HG03064 (cell line): ENCODE data around the gene SLC35F2.
"Not testable (repeated sequence)": the region's sequence is repeated elsewhere in the genome, so short reads cannot be mapped to it uniquely, and the experiment has no call there.

Experiments
- ATAC-seq: cut with Tn5 transposase; IDR thresholded peaks from one replicate; pipeline ENCODE4 v1.9.1; 2021; ENCODE audit warnings: low read depth; ENCODE audit not compliant: unreplicated experiment

Gene SLC35F2

DNA sequence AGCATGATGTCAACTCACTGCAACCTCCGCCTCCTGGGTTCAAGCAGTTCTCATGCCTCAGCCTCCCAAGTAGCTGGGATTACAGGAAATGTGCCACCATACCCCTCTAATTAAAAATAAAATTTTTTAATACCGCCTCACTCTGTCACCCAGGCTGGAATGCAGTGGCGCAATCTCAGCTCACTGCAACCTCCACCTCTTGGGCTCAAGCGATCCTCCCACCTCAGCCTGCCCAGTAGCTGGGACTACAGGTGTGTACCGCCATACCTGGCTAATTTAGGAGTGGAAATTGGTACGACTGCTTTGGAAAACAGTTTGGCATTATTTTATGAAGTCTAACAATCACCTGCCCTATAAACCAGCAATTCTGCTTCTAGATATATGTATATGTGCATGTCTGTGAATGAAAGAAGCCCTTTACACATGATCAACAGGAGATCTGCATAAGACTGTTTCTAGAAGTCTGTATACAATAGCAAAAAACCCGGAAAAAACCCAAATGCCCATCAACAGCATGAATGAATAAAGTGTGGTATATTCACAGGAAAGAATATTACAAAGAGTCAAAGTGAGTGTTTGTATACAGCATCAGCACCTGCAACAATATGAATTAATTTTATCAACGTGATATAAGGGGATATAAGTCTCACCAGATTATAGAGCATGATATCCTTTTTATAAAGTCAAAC lies 16.0 kb downstream of the SLC35F2 start:
- ATAC-seq = no peak

DNA sequence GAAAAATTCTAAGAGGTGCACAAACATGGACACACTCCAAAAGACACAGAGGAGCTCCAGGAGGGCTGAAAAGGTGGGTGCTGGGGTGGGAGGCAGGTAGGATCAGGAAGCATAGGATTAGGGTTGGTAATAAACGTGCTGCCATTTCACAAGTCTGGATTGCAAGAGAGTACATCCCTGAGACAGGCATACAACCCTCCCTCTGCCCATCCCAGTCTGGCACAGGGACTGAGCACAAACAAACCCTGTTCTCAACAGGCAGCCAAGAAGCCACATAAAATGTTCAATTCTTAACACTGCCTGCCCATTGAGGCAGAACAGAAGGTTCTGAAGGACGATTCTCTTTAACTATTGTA lies 18.5 kb downstream of the SLC35F2 start:
- ATAC-seq = peak; percentile 29

DNA sequence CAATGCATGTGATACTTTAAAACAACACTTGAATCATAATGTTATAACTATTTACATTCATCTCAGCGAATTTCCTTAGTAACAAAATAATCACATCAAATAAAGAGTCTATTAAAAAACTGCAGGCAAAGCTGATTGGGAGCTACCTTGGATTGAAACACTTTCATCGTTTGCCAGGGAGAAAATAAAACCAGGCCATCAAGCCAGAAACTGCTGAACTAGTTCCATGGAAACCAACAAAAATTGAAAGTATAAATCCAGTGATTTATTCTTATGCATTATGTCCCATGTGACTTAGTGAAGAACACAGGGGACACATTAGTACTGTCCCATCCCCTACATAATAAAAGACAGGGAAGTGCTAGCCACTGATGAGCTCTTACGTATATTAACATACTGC lies 21.7 kb downstream of the SLC35F2 start:
- ATAC-seq = no peak

DNA sequence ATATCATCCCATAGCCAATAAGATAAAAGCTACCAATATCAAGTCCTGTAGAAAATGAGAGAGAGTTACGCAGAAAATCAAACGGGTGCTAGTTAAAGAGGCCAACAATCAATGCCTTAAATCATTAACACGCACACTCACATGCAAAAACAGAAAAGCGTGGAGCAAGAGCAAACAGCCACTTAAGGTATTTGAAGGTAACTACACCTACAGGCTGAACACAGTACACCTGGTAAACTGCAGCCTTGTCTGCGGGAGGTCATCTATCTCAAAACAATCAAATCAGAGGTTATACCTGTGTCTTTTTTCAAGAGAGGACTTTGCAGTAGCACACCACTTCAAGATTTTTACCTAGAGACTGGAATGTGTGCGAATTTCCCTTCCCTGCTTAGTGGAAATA lies 23.6 kb downstream of the SLC35F2 start:
- ATAC-seq = no peak

DNA sequence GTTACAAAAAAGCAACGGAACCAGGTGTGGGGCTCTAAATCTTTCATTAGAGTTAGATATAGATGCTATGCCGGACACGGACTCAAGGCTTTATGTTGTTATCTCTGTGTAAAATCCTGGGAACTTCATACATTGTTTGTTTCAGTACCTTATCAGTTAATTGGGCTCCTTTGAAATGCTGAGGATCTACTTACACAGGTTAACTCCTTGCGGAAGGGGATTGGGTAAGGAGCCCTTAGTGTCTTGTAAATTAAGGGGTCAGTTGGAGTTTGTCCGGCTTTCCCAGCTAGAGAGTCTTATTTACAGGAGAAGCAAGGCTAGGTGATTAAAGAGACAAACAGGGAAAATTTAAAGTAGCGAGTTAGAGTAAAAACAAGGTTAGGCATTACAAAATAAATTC lies 24.7 kb downstream of the SLC35F2 start:
- ATAC-seq = not testable (repeated sequence)

DNA sequence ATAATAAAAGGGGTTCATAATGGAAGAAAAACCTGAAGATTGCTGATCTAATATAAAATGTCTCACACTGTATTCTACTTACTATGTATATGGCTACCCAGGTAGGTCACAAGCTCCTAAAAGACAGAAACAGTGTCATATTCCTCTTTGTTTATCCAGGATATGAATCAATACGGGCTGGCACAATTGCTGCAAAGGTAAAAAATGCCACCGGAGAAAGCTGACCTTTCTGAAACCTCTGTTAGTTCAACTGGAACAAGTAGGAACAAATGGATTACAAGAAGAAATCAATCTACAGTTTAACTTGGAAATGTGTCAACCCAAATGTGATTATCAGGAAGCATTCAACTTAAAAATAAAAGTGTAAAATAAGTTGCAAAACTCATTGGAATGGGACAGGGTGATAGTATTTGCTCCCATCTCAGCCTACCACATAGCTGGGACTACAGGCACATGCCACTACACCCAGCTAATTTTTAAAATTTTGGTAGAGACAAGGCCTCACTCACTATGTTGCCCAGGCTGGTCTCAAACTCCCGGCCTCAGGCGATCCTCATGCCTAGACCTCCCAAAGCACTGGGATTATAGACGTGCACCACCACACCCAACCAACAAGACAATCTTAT lies 27.6 kb downstream of the SLC35F2 start:
- ATAC-seq = no peak

DNA sequence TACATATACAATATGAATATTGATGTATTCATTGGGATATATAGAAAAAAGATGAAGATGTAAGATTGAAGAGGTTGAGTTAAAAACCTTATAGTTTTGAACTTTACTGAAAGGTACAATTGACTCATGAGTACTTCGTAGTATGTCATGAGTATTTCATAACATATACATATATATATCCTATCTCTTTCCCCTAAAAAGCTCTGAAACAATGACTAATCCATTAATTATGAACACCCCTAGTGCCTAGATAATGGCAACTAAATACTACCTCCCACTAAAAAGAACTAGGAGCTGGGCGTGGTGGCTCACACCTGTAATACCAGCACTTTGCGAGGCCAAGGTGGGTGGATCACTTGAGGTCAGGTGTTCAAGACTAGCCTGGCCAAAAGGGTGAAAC lies 31.5 kb downstream of the SLC35F2 start:
- ATAC-seq = no peak

DNA sequence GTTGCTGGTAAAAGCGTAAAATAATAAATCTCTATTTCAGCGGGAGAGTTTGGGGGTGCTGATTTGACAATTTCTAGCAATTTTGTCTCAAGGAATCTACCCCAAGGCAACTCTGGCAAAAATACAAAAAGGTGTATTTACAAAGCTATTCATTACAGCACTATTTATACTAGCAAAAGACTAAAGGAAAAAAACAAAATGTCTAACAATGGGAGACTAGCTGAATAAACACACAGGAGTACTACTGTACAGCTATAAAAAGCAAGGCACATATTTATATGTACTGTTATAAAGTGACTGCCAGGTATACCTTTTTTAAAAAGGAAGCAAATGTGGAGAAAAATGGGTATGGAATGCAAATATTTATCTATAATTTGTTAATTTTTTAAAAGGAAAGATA lies 32.7 kb downstream of the SLC35F2 start:
- no peak for ATAC-seq

DNA sequence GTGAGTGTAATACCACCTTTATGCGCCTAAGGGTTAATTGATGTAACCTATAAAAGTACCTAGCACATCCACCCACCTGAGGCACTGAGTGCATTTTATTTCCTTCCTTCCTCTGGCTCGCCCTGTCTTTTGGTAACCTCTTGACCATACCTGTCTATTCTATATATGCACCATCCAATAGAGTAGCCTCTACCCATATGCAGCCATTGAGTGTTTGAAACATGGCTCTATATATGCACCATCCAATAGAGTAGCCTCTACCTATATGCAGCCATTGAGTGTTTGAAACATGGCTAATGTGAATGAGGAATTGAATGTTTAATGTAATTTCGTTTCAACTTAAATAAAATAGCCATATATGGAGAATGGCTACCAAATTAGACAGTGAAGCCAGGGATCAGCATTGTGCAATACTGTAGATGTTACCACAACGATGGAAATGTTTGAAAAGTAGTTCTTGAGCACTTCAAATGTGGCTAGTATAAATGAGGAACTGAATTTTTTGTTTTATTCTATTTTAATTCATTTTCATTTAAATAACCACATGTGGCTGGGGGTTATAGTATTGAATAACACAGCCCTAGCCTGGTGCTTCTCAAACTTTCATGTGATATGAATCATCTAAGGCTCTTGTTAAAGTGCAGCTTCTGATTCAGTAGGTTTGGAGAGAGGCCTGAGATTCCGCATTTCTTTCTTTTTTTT lies 33.8 kb downstream of the SLC35F2 start:
- ATAC-seq = no peak

DNA sequence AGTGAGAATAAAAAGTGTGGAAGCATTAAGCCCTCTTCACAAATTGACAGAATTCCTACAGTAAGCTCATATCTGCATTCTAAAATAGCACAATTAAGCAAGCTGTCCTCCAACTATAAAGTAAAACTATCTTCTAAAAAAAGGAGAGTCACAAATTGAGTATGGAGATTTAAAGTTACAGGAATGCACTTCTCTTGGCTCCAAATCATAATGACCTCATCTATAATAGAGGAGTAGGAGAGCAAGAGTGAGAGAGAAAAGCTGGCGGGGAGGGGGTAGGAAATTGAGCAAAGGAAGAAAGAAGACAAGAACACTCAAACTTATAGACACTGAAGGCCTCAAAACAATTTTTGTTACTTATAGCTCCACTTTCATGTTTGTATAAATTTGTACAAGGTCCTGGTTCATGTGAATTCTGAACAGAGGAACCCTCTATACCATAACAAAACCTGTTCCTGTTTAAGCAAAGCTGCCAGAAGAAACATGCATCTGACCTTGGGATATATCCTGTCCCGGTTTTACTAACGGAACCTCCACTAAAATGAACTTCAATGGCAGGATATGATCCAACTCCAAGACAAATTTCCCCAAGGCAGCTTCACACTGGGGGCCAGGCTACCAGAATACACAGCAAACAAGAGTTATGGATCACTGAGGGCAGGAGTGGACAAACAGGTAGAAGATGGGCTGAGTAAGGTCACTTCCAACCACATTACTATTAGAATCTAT lies 37.2 kb downstream of the SLC35F2 start:
- ATAC-seq = no peak

DNA sequence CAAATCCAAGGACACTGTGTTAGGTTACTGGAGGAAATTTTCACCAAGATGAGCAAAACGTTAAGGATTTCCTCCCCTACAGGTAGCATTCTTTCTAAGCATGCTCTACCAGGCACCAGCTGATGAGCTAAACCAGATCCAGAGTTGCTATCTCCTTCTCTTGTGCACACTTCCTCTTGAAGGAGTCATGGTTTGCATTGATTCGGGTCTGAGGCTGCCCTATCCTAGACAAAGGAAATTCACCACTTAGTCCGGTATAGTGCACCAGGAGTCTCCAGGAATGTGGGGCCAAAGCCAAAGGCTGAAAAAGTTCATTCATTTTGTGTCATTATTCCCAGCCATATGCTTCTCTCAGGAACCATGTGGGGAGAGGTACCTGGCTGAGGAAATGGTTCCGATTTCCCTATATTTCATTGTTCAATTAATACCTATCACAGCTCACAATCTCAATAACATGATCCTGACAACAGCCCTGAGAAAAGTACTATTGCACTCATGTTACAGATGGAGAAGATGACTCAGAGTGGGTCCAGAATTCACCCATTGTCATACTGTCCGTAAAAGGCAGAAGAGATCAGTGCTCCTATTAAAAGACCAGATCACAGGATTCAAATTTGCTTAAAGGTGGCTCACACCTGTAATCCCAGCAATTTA lies 39.1 kb downstream of the SLC35F2 start:
- ATAC-seq = no peak

DNA sequence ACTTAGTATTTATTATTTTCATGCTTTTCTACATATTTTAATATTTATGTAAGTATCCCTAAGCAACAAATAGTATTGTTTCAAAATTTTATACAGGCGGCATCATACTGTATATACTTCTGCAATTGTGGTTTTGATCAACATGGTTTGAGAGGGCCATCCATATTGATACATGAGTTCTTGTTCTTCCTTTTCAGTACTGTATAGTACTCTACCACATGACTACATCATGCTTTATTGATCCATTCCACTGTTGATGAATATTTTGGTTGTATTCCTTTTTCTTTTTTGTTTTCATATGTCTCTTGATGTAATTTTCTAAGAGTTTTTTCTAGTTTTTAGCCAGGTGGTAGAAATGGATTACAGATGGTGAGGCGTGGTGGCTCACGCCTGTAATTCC lies 40.1 kb downstream of the SLC35F2 start:
- ATAC-seq = no peak

DNA sequence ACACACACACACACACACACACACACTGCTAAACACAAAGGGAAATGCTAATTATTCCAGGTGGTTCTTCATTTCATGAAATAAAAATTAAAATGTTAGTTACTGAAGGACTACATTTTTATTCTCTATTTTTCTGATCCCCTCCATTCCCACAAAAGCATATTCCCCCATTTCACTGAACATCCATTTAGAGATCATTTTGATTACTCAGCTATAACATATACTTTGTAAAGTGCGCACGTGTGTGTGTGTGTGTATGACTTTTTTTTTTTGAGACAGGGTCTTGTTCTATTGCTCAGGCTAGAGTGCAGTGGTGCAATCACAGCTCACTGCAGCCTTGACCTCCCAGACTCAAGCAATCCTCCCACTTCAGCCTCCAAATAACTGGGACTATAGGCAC lies 42.6 kb downstream of the SLC35F2 start:
- ATAC-seq = no peak

DNA sequence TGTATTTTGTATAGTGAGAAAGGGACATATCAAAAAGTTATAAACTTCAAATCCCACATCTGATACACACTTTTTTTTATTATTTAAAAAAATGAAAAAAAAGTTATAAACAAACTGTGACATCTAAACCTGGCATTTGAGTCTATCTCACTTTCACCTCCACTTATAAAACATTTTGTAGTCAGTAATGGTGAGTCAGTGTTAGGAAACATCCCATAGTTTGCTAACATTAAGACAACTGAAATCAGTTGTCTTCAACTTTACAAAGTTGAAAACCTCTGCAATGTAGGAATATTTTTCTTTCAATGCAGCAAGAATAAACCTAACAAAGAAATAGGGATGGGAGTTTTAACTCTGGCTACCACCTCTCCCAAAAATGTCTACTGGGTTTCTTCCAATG lies 47.7 kb downstream of the SLC35F2 start:
- no peak for ATAC-seq

DNA sequence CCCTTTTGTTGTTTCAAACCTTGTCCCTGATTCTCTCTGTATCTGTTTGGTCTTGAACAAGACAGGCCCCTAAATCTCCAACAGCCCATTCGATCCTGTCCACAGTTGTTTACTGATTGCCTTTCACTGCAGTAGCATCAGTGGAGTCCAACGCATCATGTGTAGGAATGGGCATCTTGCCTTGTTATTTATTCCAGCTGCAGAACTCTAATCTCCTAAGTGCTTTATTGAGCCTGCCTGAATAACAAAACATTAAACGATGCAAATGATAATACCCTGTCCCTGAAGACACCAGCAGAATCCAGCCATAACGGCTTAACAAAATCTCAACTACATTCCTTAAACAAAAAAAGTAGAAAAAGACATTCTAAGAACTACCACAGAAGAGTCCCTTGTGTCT lies 50.1 kb downstream of the SLC35F2 start:
- ATAC-seq = no peak

DNA sequence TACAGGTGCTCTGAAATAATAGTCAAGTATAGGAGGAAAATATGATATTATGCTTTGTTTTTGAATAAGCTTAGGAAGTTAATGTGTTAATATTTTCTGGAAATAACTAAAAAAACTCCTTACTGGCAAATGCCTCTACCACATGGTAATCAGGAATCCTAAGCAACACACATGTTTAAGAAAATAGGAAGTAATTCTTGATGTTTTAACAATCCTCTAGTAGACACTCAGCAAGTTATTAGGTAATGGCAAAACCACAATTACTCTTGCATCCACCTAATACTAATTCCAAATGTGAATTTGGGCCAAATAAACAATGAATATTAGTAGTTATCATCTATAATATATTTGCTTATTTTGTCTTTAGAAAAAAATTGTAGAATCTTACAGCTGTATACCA lies 53.6 kb downstream of the SLC35F2 start:
- no peak for ATAC-seq

DNA sequence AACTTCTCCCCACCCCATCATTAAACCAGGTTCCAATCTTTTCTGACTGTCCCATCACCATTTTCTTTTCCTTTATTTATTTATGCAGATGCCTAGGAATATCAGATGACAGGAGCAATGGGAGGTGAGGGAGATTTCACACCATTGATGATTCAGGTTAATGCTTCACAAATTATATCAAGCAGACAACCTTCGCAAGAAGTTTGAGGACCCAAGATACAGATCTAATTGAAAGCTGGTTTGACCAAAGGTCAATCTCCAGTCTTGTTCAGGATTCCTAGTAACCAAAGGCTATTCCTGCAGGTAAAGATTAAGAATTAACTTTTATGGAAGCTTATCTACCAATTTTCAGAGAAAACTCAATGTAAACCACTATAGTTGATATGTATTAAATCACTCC lies 54.4 kb downstream of the SLC35F2 start:
- no peak for ATAC-seq

DNA sequence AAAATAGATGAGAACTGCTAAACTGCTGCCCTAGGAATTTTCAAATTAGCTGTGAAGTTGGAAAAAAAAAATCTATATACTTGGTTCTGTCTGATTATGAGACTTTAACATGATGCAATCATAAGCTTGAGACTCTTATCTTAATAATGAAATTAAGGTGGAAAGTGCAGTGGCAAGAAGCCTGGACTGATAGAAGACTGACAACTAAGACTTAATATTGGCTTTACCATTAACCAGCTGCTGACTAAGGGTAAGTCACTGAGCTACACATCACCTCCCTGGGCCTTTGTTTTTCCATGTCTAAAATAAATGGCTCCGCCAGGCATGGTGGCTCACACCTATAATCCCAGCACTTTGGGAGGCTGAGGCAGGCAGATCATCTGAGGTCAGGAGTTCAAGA lies 56.9 kb downstream of the SLC35F2 start:
- ATAC-seq = no peak

DNA sequence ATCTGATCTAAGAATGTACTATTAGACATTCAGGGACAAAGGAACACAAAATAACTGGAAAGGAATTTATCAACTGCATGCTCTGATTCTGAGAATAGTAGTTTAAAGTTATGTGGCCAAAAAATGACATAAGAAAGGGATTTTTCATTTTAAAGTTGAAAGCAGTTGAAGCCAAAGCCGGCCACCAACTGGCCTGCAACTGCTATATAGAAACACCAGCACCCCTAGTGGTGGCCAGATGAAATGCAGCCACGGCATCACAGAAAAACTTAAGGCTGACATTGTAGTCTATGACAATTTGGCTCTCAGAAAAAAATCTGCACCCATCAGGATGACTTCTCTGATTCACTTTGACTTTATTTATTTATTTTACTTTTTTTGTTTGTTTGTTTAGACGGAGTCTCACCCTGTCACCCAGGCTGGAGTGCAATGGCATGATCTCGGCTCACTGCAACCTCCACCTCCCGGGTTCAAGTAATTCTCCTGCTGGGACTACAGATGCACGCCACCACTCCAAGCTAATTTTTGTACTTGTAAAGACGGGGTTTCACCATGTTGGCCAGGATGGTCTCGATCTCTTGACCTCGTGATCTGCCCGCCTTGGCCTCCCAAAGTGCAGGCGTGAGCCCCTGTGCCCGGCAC lies 59.2 kb downstream of the SLC35F2 start:
- ATAC-seq = peak; percentile 72

DNA sequence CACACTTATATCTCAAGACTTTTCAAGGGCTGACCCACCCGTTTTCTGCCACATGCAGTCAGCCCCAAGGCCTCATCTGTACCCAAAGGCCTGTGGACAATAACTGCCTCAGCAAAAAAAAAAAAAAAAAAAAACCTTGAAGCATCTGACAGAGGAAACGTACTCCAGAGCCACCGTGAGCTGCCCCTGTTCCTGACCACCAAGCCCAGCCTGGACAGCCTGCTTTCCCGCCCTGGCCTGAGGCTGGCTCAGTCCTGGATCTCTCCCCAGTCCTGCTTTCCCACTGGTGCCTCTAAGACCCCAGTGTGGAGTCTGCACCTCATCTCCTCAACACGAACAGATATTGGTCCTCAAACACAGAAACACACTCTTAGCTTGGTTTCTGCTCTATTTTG lies 66.5 kb downstream of the SLC35F2 start:
- ATAC-seq = no peak
